GM19240 (cell line): ENCODE results near the gene ATP6V0E2.
"Not testable (repeated sequence)": the region's sequence is repeated elsewhere in the genome, so short reads cannot be mapped to it uniquely, and the experiment has no call there.

ENCODE experiments used
- DNase-seq: peaks from one replicate; pipeline ENCODE4 v3.0.0; 2011; ENCODE audit warnings: low spot score; ENCODE audit not compliant: insufficient read length

Gene ATP6V0E2

DNA sequence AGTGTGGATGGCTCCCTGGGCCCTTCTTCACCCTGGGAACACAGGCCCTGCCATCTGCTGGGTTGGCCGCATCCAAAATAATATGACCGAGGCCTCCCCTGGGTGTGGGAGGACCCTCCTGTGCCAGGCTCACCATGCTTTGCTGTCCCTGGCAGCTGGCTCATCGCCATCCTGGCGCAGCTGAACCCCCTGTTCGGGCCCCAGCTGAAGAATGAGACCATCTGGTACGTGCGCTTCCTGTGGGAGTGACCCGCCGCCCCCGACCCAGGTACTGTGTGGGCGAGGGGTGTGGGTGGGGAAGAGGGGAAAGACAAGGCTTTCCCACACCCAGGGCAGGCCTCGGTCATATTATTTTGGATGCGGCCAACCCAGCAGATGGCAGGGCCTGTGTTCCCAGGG, 4.8 kb downstream of the ATP6V0E2 start:
- no peak for DNase-seq

DNA sequence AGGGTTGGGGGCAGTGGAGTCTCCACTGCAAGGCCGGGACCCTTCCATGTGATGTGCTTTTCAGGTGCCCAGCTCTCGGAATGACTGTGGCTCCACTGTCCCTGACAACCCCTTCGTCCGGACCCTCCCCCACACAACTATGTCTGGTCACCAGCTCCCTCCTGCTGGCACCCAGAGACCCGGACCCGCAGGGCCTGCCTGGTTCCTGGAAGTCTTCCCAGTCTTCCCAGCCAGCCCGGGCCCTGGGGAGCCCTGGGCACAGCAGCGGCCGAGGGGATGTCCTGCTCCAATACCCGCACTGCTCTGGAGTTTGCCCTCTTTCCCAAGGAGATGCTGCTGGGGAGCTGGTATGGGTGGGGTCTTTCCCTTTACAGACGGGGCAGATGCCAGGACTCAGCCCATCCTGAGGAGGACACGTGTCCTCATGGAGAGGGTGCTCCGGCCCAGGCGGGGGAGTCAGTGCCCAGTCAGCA, 5.5 kb downstream of the ATP6V0E2 start:
- no peak for DNase-seq

DNA sequence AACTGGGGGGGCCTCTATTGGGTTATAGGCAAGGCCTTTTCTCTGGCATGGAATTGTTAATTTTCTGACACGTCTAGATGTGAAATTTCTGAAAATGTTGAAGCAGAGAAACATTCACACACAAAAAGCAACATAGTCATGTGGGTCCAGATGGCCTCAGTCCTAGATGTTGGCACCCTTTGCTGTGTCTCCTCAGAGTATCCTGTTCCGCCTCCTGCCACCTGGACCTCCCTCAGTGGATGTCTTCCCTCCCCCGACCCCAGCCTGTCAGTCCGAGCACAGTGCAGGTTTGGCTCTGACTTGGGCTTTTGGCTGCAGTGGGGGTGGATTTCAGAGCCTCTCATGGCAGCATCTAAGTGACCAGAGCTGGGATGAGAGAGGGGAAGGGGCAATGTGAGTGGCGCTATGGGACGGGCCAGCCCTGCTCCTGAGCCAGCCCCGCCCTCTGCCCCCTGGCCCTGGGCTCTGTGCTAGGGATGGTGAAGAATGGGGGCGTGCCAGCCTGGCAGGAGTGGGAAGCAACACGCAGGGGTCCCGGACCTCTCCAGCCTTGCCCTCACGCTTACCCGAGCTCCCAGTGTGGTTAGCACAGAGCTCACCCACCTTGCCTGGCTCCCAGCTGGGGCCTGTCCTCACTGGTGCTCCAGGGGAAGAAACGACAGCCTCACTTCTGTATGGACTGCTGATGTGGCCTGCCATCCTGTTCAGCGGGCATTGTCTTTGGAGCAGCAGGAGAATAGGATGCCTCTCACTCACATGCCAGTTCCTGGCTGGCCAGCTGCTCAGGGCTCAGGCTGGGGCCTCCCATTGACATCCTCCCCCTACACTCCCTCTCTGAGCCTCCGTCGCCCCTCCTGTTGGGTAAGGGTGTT, 6.2 kb downstream of the ATP6V0E2 start:
- no peak for DNase-seq

DNA sequence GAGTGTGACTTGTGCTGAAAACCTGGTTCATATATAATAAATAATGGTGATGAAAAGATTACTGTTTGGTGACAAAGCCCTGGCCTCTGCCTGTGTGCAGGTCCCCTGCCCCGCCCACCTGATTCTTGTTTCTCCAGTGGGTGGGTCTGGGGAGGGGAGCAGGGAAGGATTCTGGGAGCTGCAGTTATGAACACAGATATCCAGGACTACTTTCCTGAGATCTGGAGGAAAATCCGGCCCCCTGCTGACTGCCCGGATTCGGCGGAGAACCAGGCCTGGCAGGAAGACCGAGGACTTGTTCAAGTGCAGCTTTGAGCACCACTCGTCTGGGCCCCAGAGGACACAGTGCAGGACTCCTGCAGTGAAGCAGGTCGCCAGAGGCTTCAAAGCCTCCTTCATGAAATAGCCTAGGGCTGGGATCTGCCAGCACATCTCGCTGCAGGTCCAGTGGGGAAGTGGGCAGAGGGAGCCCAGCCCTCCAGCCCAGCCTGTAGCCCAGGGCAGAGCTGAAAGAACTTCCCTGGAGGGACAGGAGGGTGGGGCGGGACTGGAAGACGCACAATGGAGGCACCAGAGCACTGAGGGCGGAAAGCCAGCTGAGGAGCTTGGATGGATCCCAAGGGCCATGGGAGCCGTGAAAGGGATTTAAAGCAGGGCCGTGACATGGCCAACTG, 7.0 kb downstream of the ATP6V0E2 start:
- DNase-seq, result no peak

DNA sequence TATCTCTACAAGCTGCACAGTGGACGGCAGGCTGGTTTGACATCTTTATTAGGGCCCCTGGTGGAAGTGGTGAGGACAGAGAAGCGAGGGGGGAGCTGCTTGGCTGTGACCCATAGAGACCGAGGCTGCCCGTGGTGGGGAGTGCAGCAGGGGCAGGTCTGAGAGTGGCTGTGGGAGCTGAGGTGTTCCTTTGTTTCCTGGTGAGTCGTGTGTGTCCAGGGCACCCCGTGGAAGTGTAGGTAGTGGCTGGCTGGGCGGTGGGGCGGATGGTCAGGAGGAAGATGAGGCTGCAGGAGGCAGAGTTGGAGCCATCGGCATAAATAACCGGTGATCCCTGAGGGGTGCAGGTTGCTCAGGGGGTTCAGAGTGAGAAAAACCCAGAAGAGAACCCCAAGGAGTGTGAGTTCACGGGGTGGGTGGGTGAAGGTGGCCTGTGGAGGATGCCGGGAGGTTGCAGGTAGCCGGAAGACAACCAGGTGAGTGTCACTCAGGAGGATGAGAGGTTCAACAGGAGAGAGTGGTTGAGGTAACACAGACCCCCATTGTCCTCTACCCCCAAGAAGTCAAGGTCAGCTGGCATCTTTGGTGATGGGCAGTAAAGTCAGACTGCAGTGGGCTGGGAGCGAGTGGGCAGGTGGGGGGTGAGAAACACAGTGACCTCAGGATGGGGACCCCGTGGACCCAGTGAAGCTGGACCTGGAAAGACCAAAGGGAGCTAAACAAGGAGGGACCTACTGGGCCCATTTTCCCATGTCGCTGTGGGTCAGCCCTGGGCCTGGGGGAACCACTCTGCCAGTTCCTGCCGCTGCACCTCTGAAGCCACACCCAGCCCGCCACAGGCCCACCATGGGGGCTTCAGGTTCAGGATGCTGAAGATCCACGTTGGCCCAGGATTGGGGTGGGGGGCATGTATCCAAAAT, 7.8 kb downstream of the ATP6V0E2 start:
- no peak for DNase-seq

DNA sequence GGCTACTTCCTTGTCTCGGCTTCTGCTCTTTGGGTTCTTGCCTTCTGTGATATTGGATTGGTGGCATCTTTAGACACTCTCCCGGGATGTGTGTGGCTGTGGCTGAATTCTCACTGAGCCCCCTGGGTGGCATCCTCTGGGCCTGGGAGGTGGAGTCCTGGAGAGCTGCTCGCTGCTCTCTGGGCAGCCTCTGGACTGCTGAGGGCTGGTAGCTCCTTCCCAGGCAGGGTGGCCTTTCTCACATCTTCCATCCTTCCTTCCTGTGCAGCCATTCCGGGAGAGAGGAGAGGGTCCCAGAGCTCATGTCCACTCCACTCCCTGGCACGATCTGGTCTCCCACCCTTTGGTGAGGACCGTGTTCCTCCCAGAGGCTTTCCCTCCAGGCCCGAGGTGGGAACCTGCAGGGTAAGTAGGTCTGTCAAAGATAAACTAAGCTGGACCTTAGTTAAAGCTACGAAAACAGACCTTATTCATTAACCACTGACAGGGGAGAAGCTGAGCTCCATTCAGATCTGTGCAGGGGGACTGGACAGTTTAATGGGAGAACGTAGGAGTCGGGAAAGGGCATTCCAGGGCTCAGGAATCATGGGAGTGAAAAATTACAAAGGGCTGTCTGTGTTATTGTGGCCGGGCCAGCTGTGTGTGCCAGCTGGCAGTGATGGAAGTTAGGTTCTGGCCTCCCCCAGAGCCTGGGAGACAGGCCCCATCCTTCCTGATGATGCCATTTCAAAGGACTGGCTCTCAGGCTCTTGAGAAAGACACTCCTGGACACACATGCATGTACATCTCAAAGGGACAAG, 8.7 kb downstream of the ATP6V0E2 start:
- no peak for DNase-seq

DNA sequence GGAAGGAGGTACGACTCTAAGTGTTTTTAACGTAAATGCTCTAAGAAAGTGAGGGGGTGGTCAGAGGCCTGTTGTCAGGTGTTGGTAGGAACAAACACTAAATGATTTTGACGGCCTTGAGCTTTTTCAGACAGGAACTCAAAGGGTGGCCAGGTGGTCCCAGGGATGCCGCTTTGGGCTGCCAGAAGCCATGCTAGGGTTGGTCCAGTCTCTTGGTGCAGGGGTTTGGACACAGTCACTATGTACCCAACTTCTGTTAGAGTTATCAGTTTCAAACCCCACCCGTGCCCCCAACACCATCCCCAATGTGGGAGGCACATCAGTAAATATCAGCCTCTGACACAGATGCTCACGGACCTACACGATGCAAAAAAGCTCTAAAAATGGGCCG, 9.3 kb downstream of the ATP6V0E2 start:
- DNase-seq, result no peak

DNA sequence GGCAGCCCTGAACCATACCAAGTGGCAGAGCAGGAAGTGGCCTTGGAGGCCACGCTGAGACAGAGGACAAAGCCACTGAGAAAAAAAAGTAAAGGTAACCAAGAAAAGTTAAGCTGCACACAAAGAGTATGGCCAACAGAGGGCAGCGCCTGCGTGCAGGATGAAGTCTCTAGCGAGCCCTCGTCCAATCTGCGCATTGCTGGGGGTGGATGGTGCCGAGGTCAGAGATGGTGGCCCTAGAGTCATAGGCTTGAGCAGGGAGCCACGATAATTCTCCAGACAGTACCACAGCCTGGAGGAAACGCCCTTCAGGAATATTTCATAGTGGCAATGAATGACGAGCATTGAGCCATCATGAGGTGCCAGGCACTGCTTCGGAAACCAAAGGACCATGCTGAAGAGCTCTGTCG, 9.7 kb downstream of the ATP6V0E2 start:
- no peak for DNase-seq

DNA sequence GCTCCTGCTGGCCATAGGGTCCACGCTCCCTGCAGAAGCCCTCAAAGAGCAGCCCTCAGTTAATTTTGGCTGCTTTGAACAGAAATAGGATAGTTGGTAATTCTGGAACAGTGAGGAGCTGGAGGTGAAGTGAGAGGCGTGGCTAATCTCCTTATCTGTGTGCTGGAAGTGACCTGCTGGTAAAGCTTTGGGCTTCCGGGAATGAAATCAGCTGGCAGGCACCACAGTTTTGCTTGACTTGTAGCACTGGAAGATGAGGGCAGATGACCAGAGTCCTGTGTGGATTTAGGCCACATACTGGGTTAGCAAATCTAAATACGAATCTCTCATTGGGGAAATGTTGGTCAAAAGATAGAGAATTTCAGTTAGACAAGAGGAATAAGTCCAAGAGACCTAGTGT, 10.2 kb downstream of the ATP6V0E2 start:
- DNase-seq, result no peak

DNA sequence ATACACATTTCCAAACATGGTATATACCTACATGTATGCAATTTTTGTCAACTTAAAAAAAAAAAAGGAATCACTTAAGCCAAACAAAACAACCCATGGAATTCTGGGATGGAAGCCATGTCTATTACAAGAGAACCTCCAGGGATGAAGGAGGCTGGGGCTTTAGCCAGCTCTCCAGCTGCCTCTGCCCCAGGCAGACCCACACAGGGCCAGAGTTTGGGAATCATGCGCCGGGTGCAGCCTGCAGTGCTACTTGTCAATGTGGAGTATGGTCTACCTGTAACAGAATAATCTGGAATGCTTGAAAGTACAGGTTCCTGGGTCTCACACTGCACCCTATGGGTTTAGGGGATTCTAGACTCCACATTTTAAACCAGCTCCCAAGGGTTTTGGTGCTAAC, 10.8 kb downstream of the ATP6V0E2 start:
- no peak for DNase-seq

DNA sequence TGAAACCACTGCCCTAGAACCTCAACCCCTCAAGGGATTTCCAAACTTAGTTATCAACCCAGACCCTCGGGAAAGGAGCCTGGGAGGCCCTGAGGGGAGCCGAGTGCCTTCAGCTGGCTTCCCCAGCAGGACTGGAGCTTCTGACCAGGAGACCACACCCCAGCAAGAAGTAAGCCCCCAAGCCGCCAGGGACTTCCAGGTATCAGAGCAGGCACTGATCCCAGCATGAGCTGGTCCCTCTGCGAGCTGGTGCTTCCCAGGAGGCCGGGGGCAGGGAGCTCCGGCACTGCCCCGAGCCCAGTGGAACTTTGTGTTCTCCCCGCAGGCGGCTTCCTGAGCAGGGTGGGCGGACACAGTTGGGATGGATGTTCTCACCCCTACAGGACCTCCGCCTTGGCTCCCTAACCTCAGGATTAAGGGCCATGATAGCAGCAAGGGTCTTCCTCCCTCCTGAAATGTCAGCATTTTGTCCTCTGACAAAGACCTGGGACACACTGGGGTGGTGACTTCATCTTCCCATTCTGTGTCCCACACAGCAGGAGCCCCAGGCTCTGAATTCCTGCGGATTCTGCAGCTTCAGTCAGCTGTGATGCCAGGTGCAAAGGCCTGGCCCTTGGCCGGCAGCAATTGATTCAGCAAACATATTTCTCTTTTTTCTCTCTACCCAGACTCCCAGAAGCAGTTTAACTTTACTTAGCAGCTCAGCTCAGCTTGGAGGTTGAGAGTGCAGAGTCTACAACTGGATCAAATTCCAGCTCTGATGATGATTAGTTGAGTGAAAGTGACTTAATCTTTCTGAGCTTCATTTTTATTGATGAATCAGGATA, 11.6 kb downstream of the ATP6V0E2 start:
- DNase-seq, result no peak

DNA sequence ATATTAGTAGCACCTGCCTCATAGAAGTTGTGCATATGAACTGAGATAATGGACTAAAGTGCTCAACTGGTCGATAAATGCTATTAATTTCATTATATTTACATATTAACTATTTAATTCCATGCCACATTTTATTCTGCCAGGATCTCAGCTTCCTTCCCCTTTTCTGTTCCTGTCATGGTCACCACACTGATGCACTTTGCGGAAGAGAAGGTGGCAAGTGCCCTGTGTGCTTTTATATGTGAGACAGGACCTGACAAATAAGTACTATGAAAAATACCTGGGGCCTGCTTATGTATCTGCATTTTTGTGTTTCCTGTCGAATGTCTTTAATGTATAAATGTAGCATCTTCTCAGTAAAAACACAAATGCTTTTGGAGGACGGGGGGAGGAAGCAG, 12.2 kb downstream of the ATP6V0E2 start:
- DNase-seq, result no peak

DNA sequence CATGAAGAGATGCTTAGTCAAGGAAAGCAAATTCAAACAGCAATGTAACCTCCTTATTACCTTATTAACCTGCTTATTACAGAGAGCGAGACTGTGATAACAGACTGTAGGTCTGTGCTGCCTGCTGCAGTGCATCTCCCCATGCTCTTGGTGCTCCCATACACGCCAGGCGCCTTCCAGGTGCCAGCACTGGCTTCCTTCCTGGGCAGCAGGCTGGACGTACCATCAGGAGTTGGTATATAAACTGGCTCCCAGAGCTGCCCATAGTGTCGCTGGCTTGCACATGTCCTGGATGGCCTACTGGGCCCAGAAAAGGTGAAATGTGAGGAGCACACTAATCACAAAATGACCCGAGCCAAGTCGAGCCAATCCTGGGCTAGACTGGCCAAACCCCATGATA, 13.5 kb downstream of the ATP6V0E2 start:
- DNase-seq, result no peak

DNA sequence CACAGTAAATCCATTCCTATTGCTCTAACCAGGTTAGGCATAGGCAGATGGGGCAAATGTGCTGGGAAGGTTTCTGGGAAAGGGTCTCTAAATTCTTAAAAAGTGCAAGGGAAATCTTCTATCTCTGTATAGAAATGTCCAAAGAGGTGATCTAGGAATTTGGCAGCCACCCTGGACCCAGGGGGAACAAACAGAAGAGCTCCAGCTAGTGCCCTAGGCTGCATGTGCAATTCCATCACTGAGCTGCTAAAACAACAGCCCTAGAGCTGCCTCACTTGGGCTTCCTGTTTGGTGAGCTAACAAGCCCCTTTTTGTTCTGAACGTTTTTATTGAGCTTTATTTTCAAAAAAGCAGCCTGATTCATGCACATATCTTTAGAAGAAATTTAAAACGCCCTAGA, 16.9 kb downstream of the ATP6V0E2 start:
- not testable (repeated sequence) for DNase-seq

DNA sequence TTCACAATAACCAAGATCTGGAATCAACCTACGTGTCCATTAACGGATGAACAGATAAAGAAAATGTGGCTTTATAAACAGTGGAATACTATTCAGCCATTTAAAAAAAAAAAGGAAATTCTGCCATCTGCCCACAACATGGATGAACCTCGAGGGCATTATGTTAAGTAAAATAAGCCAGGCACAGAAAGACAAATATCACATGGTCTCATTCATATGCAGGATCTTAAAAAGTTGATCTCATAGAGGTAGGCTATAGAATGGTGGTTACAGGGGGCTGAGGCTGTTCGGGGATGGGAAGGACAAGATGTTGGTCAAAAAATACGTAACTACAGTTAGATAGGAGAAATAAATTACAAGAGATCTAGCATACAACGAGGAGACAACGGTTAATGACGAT, 21.2 kb downstream of the ATP6V0E2 start:
- not testable (repeated sequence) for DNase-seq

DNA sequence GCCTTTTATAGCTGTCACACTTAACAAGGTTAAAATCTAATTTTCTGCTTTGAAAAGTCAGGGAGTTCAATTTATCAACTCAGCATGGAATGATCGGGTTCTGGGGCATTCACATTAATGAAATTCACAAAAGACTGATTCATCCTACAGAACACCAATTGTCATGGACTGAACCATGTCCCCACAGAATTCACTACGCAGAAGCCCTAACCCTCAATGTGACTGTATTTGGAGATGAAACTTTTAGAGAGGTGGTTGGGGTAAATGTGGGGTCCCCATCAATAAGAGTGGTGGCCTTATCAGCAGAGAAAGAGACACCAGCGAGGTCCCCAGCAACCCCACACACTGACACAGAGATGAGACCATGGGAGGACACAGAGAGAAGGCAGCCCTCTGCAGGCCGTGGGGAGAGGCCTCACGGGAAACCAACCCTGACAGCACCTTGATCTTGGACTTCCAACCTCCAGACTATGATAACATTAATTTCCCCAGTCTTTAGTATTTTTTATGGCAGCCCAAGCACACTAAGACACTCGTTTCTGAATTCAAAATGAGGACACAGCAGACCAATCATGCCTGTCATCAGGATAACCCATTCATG, 34.1 kb downstream of the ATP6V0E2 start:
- DNase-seq, result not testable (repeated sequence)

DNA sequence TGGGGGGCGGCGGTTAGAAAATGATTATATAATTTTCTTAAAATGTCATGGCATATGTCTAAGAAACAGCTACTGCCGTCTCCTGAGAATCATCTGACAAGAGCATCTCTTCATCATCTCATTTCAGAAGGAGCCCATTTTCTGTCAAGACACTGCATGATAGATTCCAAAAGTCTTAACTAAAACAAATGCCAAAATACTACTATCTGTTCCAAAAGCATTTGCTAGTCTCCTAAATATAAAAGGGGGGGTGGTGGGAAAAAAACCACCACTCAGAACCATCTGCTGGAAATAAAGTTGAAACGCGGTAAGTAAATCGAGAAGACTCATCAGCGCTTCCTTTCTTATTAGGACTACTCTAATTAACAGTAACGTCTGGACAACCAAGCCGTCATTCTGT, 36.5 kb downstream of the ATP6V0E2 start:
- DNase-seq, result not testable (repeated sequence)

DNA sequence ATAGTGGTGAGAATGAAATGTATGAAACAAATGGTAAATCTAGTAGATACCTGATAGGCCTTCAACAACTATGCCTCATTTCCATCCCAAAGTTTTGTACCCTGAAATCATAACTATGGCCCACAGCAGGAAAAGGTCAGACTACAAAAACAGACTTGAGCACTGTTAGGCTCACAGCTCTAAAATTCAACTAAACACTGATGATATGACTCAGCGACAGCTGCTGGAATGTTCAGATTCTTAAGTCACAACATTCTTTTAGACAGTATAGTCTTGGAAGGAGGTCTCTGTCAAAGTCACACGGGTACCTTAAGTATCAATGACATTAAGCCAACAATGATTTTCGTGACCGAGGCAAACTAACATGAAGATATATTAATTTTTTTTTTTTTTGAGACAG, 38.4 kb downstream of the ATP6V0E2 start:
- DNase-seq, result not testable (repeated sequence)

DNA sequence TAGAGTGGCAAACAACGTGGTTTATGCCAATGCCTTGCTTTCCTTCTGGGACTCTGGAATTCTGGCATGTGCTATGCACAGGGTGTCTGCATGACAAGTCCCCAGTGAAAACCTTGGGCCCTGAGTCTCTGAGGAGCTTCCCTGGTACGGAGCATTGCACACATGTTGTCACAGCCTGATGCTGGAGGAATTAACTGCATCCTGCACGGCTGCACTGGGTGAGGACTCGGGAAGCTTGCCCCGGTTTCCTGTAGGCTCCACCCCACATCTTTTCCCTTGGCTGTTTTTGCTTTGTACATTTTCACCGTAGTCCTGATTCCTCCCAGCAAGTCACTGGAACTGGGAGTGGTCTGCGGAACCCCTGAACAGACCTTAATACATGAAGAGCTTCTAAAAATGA, 52.6 kb downstream of the ATP6V0E2 start:
- DNase-seq, result not testable (repeated sequence)
